Kidney epithelial cell (primary cell): ENCODE data around the gene C17orf67. TPM values are rescaled to one million over a fixed set of nuclear protein-coding genes. Genes with fewer than 3 reads are reported as not detected.

Experiments
- DNase-seq: peaks from one replicate; pipeline ENCODE4 v3.0.0-alpha.2; 2010; ENCODE audit warnings: low read depth
- H3K27me3 ChIP-seq: 2 replicates; pipeline ENCODE4 v1.6.0; 2011; ENCODE audit warnings: low read length; ENCODE audit not compliant: control insufficient read depth, insufficient read depth
- H3K36me3 ChIP-seq: 2 replicates; pipeline ENCODE4 v1.5.1; 2011; ENCODE audit warnings: low read length; ENCODE audit not compliant: control insufficient read depth, insufficient read depth
- H3K4me3 ChIP-seq: 2 replicates; pipeline ENCODE4 v1.5.1; 2011; ENCODE audit warnings: low read depth, mild to moderate bottlenecking, control low read depth, low read length
- CTCF ChIP-seq: IDR thresholded peaks from 2 replicates; pipeline ENCODE4 v1.5.1; 2011; ENCODE audit warnings: mild to moderate bottlenecking, moderate library complexity, low read length, control low read depth, inconsistent platforms; ENCODE audit not compliant: insufficient read depth, poor library complexity, severe bottlenecking
- total RNA-seq: library from RNA; depleted of rRNA; stranded (reverse); fragments of >200 nt; gene quantifications from 2 replicates; pipeline ENCODE4 v1.2.3, GENCODE V29; 2015

C17orf67 gene
- total RNA-seq, 1 donor from 2014 or later, result 0.50 TPM

- H3K27me3 ChIP-seq, result no peaks in the 10 kb centered on the region
- no peak overlapping the region for H3K4me3 ChIP-seq
- no peaks in the 10 kb centered on the region for H3K36me3 ChIP-seq
- TF ChIP-seq CTCF, result peak; percentile 14
- no peak for DNase-seq
Observed at GRCh38 chr17:56751145-56751738, 82.5 kb downstream of the C17orf67 start.

DNA sequence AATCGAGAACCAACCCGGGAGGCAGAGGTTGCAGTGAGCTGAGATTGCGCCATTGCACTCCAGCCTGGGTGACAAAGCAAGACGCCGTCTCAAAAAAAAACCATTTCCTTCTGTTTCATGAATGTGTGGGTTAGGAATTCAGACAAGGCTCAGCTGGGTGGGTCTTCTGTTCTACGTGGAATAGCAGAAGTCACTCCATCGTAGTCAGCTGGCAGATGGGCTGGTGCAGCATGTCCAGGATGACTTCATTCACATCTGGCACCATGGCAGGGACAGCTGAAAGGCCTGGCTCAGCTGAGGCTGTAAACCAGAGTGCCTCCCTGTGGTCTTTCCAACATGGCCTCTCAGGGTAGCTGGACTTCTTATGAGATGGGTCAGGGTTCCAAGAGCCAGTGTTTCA is 89.0 kb downstream of the C17orf67 start:
- no peak for TF ChIP-seq CTCF
- H3K27me3 ChIP-seq, result no peaks in the 10 kb centered on the region
- H3K36me3 ChIP-seq, result no peaks in the 10 kb centered on the region
- H3K4me3 ChIP-seq, result no peak overlapping the region
- DNase-seq, result no peak

DNA sequence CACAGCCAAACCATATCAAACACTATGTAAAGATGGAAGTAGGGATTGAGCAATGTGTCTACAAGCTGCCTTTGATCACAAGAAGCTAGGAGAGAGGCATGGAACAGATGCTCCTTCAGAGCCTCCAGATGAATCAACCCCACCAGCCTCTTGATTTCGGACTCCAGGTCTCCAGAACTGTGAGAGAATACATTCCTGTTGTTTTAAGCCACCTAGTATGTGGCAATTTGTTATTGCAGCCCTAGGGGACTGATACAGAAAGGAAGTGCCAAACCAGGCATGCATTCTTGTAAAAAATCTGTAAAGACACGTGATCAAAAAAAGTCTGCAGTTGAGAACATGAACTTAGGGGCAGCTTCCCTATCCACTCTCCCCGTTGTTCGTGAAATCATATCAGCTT is 91.1 kb downstream of the C17orf67 start:
- Histone ChIP-seq H3K4me3 (no peak overlapping the region), H3K27me3 (no peaks in the 10 kb centered on the region), H3K36me3 (no peaks in the 10 kb centered on the region)
- DNase-seq, result no peak
- no peak for TF ChIP-seq CTCF

Other genes with a start within 250 kb of the C17orf67 start
- gene NOG, start 240.2 kb downstream of the C17orf67 start, total RNA-seq, result 32.8 and 34.6 TPM in 2 replicates
- gene DGKE, start 231 bp upstream of the C17orf67 start, total RNA-seq, result 7.0 and 8.1 TPM in 2 replicates
- gene TRIM25, start 80.1 kb upstream of the C17orf67 start, total RNA-seq, result 97.1 and 115 TPM in 2 replicates
- gene COIL, start 127.1 kb upstream of the C17orf67 start, total RNA-seq, result 13.6 and 19.3 TPM in 2 replicates
- gene SCPEP1, start 144.2 kb upstream of the C17orf67 start, total RNA-seq, result 23.7 and 24.8 TPM in 2 replicates